Left ventricle myocardium superior (tissue), 1 donor: ENCODE data around the gene ZNF417. TPM values are rescaled to one million over a fixed set of nuclear protein-coding genes. Genes with fewer than 3 reads are reported as not detected.
"Not testable (repeated sequence)": the region's sequence is repeated elsewhere in the genome, so short reads cannot be mapped to it uniquely, and the experiment has no call there.

Experiments
- ATAC-seq: fragments of 200-7000 bp; cut with Tn5 transposase; one replicate; pipeline ENCODE4 v1.9.1; 2020; ENCODE audit warnings: mild to moderate bottlenecking, moderate library complexity
- DNase-seq: peaks from one replicate; pipeline ENCODE4 v3.0.0-alpha.2; 2020
- intact Hi-C: fragments of 100-400 bp; cut with micrococcal nuclease; formaldehyde crosslinking; loops from one replicate; pipeline ENCODE4 v1.11.0; 2022
- total RNA-seq: library from RNA; stranded (reverse); fragmentation: NEBNext Ultra II Directional; extraction: Animal tissue kit (Norgen Biotek cat#: 25700); gene quantifications from one replicate; pipeline ENCODE4 v1.2.1, GENCODE V29; 2021
- donor health status: DM: no; HTN: yes; CAD: no; lungs with severe emphysema.

Gene ZNF417
- total RNA-seq, 1 donor from 2014 or later: 12.0 TPM

DNA sequence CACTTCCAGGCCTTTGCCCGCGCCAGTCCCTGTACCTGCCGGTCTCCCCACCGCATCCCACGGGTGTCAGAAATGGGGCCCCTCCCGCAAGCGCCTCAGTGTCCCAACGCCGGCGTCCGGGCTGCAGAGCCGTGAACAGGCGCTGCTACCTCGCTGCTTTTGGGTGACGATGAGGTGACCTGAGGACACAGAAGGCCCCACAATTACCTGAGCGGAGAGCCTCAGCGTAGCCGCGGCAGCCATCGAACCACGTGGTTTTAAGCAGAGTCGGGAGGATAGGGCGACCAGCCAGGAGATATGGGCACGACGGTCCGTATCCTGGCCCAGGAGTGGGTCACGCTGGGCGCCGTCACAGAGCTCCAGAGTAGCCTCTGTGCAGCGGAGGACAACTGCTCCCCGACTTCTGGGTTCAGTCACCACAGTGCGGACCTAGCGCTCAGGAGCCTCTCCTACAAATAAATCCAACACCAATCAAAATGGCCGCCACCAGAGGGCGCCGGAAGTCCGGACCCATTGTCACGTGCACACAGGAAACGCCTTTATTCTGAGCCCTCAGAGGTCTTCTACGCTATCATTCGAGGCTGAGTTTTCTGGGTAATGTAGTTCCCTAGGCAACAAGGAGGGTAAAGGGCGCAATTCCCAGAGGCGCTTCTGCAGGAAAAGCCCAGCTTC is 27.7 kb downstream of the ZNF417 start, which contains the start of gene ZNF814:
Gene ZNF814 (minus strand): TSS at position 478 of the 672 bp plus-strand sequence. CDS start 235 bp downstream, at position 243.
- peak; percentile 92 for ATAC-seq
- peak; percentile 90 for DNase-seq
- intact Hi-C loops: no loop called here

DNA sequence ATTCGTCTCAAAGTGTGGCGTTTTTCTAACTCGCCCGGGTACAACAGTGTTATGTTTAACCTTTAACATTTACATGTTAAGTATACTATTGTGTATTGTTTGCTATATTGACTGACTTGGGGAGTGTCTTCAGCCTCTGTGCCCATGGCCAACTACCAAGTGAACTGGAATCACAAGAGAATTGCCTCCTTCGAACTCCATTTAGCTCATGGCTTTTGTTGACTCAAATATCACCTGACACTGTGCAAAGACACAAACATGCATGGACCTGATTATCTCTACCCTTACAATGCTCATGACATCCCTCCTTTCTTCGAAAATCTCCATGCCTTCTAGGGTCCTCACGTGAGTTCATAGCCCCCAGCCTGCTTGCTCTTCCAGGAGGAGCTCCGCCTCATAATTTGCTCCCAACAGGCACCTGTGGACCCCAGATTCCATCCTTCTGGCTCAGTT is 28.3 kb downstream of the ZNF417 start:
- ATAC-seq: no peak
- DNase-seq: no peak
- intact Hi-C loops: no loop called here

DNA sequence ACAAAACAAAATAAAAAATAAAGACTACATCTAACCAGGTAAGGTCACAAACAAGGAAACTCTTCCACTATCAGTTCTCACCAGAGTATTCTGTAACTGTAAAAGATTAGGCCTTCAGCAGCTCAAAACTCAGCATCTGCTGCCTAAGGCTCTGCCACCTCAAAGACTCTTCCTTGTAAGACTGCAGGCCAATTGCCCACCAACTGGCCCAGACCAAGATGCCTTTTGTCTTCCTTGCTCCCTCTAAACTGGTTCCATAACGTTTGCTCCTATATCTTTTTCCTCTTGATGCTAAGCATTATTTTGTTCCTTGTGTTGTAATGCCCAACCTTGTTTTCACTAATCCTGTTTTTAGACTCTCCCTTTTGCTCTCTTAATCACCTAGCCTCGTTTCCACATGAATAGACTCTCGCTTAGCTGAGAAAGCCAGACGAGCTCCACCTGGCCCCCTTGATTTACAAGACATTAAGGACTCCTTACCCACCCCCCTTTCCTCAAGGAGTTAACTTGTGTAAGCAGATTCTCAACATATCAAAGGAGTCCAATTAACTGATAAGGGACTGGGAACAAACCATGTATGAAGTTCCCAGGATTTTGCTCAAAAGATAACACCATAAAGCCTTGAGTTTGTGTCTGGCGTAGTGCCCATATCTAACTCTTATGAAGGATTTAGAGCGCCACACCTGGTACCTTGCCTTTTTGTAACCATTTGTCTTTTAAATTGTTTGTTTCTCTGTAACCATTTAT is 29.0 kb downstream of the ZNF417 start:
- ATAC-seq (no peak), DNase-seq (no peak)
- intact Hi-C loops: no loop called here

DNA sequence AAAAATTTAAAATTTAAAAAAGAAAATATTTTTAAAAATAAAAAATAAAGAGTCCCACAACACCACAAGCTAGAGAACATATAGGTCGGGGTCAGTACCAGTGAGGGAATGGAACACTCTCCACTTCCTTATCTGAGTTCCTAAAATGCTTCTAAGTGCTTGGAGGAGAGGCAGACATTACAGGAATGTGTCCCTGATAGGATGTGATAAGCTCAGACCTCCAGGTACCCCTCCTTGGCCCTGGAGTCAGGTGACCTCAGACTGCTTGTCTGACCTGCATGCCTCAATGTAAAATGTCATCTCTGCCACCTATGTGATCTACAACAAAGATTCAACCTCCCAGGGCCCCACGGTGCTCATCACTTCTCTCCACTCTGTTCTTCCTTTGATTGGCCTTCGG is 30.3 kb downstream of the ZNF417 start:
- intact Hi-C loops: no loop called here
- no peak for DNase-seq
- ATAC-seq: peak; percentile 26

DNA sequence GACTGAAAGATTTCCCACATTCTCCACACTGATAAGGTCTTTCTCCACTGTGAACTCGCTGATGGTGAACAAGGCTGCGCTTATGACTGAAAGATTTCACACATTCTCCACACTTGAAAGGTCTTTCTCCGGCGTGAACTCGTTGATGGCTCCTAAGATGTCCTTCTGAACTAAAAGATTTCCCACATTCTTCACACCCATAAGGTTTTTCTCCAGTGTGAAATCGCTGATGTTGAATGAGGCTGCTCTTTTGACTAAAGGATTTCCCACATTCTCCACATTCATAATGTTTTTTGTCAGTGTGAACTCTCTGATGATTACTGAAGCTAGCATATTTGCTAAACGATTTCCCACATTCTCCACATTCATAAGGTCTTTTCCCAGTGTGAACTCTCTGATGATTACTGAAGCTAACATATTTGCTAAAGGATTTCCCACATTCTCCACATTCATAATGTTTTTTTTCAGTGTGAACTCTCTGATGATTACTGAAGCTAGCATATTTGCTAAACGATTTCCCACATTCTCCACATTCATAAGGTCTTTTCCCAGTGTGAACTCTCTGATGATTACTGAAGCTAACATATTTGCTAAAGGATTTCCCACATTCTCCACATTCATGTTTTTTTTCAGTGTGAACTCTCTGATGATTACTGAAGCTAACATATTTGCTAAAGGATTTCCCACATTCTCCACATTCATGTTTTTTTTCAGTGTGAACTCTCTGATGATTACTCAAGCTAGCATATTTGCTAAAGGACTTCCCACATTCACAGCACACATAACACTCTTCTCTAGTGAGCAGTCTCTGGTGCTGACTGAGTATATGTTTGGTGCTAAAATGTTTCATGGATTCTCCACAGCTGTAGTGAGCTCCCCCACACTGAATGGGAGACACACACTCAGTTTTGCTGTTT is 42.3 kb downstream of the ZNF417 start:
- ATAC-seq, DNase-seq, intact Hi-C loops: not testable (repeated sequence)

DNA sequence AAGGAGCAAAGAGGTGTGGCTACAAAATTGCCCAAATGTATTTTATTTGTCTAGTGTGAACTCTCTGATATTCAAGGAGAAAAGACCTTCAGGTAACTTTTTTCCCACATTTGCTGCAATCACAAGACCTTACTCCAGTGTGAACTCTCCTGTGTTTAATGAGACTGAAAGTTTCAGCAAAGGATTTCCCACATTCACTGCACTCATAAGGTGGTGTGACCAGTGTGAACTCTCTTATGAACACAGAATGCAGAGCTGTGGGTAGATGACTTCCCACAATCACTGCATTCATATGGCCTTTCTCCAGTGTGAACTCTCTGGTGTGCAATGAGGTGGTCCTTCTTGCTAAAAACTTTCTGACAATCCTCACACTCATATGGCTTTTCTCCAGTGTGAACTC is 43.9 kb downstream of the ZNF417 start:
- ATAC-seq (no peak), DNase-seq (no peak)
- intact Hi-C loops: no loop called here

DNA sequence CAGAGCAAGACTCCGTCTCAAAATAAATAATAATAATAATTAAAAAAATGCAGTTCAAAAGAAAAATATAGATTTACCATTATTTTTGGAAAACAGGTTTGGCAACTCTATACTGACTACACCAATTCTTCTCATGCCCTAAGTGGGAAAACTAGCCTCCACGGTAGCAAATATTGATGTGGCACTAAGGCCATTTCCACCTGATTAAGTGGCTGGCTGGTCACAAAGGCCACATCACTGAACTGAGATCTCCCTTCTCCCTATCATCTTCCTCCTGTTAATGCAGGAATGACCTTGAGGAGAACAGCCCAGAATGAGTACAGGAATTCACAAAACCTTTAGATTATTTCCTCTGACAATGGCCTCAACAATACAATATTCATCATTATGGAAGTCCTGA is 46.2 kb downstream of the ZNF417 start:
- intact Hi-C loops: no loop called here
- no peak for DNase-seq
- ATAC-seq: no peak

DNA sequence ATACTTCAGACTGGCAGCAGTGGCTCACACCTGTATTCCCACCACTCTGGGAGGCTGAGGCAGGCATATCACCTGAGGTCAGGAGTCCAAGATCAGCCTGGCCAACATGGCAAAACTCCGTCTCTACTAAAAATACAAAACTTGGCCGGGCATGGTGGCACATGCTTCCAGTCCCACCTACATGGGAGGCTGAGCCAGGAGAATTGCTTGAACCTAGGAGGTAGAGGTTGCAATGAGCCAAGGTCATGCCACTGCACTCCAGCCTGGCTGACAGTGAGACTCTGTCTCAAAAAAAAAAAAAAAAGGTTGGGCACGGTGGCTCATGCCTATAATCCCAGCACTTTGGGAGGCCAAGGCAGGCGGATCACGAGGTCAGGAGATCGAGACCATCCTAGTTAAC is 46.7 kb downstream of the ZNF417 start:
- ATAC-seq: peak; percentile 70
- DNase-seq, intact Hi-C loops: not testable (repeated sequence)

DNA sequence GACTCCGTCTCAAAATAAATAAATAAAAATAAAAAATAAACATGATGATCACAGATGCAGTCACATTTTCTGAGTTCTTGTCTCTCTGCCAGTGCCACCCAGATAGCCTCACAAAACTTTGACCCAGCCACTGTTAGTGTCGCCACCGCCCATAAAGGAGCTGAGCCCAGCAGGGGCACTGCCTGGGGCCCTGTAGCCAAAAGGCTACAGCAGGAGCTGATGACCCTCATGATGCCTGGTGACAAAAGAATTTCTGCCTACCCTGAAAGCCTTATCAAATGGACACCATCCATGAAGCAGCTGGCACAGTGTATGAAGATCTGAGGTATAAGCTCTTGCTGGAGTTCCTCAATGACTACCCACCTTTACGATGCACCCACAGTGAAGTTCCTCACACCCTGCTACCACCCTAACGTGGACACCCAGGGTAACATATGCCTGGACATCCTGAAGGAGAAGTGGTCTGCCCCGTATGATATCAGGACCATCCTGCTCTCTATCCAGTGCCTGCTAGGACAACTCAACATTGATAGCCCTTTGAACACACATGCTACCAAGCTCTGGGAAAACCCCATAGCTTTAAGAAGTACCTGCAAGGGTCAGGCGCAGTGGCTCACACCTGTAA is 48.4 kb downstream of the ZNF417 start:
- no peak for ATAC-seq
- intact Hi-C loops: no loop called here

More for the DNA sequence above, 48.4 kb downstream of the ZNF417 start:
- DNase-seq: no peak

Other genes starting within 250 kb of the ZNF417 start
- gene ZSCAN4, start 247.7 kb downstream of the ZNF417 start, total RNA-seq: not detected
- gene ZNF551, start 234.6 kb downstream of the ZNF417 start, total RNA-seq: 3.1 TPM
- gene ZNF154, start 207.4 kb downstream of the ZNF417 start, total RNA-seq: 3.5 TPM
- 6.7 TPM for gene ZNF671, start 189.0 kb downstream of the ZNF417 start, total RNA-seq
- 15.9 TPM for gene ZNF776, start 169.8 kb downstream of the ZNF417 start, total RNA-seq
- gene ZNF586, start 146.9 kb downstream of the ZNF417 start, total RNA-seq: 8.9 TPM
- 5.5 TPM for gene ZNF552, start 101.7 kb downstream of the ZNF417 start, total RNA-seq
- gene ZNF587B, start 86.3 kb downstream of the ZNF417 start, total RNA-seq: 5.6 TPM
- 17.7 TPM for gene ZNF587, start 66.7 kb downstream of the ZNF417 start, total RNA-seq
- 14.1 TPM for gene ZNF814, start 27.6 kb downstream of the ZNF417 start, total RNA-seq
- 12.0 TPM for gene ZNF418, start 18.8 kb upstream of the ZNF417 start, total RNA-seq
- 11.0 TPM for gene ZNF256, start 31.1 kb upstream of the ZNF417 start, total RNA-seq
- 2.0 TPM for gene C19orf18, start 57.9 kb upstream of the ZNF417 start, total RNA-seq
- 14.1 TPM for gene ZNF606, start 86.2 kb upstream of the ZNF417 start, total RNA-seq
- not detected for gene ZSCAN1, start 117.4 kb upstream of the ZNF417 start, total RNA-seq
- gene ZNF135, start 142.7 kb upstream of the ZNF417 start, total RNA-seq: 4.1 TPM
- 73.4 TPM for gene ZSCAN18, start 181.6 kb upstream of the ZNF417 start, total RNA-seq
- gene ZNF329, start 234.2 kb upstream of the ZNF417 start, total RNA-seq: 7.3 TPM